Naive thymus-derived CD4-positive, alpha-beta T cell (primary cell): ENCODE data around the gene METTL21A. TPM values are rescaled to one million over a fixed set of nuclear protein-coding genes. Genes with fewer than 3 reads are reported as not detected.

Experiments used
- polyA plus RNA-seq, 2 donors: library from polyadenylated mRNA; unstranded; fragments of 300-500 nt; fragmentation: Illumina TruSeq; gene quantifications; one replicate each; pipeline ENCODE4 v1.2.3, GENCODE V29; 2021
- total RNA-seq, 6 experiments: library from RNA in 5 of 6; stranded (reverse) in 5 of 6; gene quantifications; 1 replicate in 5 of 6; 2 replicates in 1 of 6; pipeline ENCODE4 v1.2.3 and lab custom pipeline; 2021 to 2026

The METTL21A gene
- total and polyA plus RNA-seq, 7 experiments from 2014 or later, result 14.6 to 40.2 (median 19.8) TPM

Other genes with a start within 250 kb of the METTL21A start
- gene CREB1, start 95.4 kb downstream of the METTL21A start, total RNA-seq, result 100 to 1,000 TPM in 4 of 5 experiments, 10 to 100 TPM in 1; 89.7 to 141 (median 115) TPM
- gene CREB1, start 95.4 kb downstream of the METTL21A start, polyA plus RNA-seq, result 10 to 100 TPM; 71.1 to 85.7 TPM
- gene CCNYL1, start 86.2 kb upstream of the METTL21A start, total RNA-seq, result 10 to 100 TPM in 3 of 5 experiments, 1 to 10 TPM in 2; 6.7 to 16.7 (median 10.7) TPM
- gene CCNYL1, start 86.2 kb upstream of the METTL21A start, polyA plus RNA-seq, result 1 to 10 TPM; 1.7 to 2.6 TPM
- under 1 TPM; 0.13 to 0.93 (median 0.27) TPM for gene FZD5, start 144.5 kb upstream of the METTL21A start, total RNA-seq
- gene FZD5, start 144.5 kb upstream of the METTL21A start, polyA plus RNA-seq, result not detected